ENCODE results near the gene PIK3AP1. TPM values are rescaled to one million over a fixed set of nuclear protein-coding genes. Genes with fewer than 3 reads are reported as not detected.
A peak's percentile ranks its signal among the peaks of the same experiment; 100 is the strongest.
"Not testable (repeated sequence)": the region's sequence is repeated elsewhere in the genome, so short reads cannot be mapped to it uniquely, and the experiment has no call there.

Gene PIK3AP1
- total and polyA plus RNA-seq, 10 of the 15 experiments (the other 5 are each of a cell fraction or from before 2014, with no cell fraction given), result 26.2 to 306 (median 119) TPM

DNA sequence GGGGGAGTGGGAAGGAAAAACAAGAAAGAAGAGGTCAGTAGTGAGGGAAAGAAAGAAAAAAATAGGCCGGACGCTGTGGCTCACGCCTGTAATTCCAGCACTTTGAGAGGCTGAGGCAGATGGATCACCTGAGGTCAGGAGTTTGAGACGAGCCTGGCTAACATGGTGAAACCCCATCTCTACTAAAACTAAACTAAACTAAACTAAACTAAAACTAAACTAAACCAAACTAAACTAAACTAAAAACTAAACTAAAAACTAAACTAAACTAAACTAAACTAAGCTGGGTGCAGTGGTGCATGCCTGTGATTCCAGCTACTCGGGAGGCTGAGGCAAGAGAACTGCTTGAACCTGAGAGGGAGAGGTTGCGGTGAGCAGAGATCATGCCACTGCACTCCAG lies 22.0 kb downstream of the PIK3AP1 start:
- H4K20me1 ChIP-seq (ENCODE audit: control insufficient read depth, insufficient read depth); DNase-seq (ENCODE audit: low read depth, low spot score); BruUV-seq (replicated peaks); H3K36me3 ChIP-seq (ENCODE audit: control insufficient read depth in 2 of 2, insufficient read depth in 2 of 2, low read length in 1 of 2); ATAC-seq; H3K9me3 ChIP-seq (replicated peaks; ENCODE audit: control insufficient read depth, insufficient read depth, low read length); in situ Hi-C loops (cut with MboI); H3K27me3 ChIP-seq (replicated peaks in 1 of 2; ENCODE audit: control insufficient read depth in 2 of 2, insufficient read depth in 2 of 2, low read length in 1 of 2); H2AFZ ChIP-seq (ENCODE audit: control insufficient read depth, low read depth, low read length); FAIRE-seq: not testable (repeated sequence)
- H3K79me2 ChIP-seq (ENCODE audit: control insufficient read depth, insufficient read depth, low read length), result peaks cover 95% of the 10 kb centered on the region
- peak overlapping the region; percentile 74 for H3K9ac ChIP-seq (ENCODE audit: control insufficient read depth, insufficient read depth, low read length)
- ChIA-PET RAD21 (ENCODE audit: unreplicated experiment) (interaction anchor here (0.9 to 11.6 kb wide), 11 partner anchors 11 to 206 kb away, joined by 3 to 176 read pairs (median 6); no protein-coding TSS in a partner anchor), SMC1A (ENCODE audit: uncharacterized antibody, unreplicated experiment) (interaction anchor here (1.0 to 11.6 kb wide), 20 partner anchors 10 to 131 kb away, joined by 3 to 233 read pairs (median 6); partner anchors contain the start of gene PIK3AP1), CTCF (interaction anchor here (1.1 to 11.7 kb wide), 8 partner anchors 10 to 54 kb away, joined by 3 to 133 read pairs (median 5); no protein-coding TSS in a partner anchor), POLR2A (interaction anchor here (0.6 to 9.2 kb wide), 9 partner anchors 10 to 55 kb away, joined by 5 to 138 read pairs (median 7); no protein-coding TSS in a partner anchor)
- TF ChIP-seq RUNX3 (IDR thresholded peaks at IDR 0.05; ENCODE audit: low read length), result 0 out of 2 replicates have a peak, but pooled peaks have one; percentile 5
- peak overlapping the region; percentile 73 for H3K4me3 ChIP-seq
- 3% methylated on average over 6 of the region's 6 CpGs for WGBS (ENCODE audit: insufficient coverage, insufficient replicate concordance, low lambda C conversion rate, missing lambda C conversion rate)
- peaks cover 37% of the 10 kb centered on the region for H3K4me1 ChIP-seq (ENCODE audit: control insufficient read depth, insufficient read depth, low read length)
- intact Hi-C loops (cut with micrococcal nuclease; ENCODE audit: unreplicated experiment), result loop anchor here (5.0 kb wide), 1 partner anchor 134 kb away; the partner anchor contains the start of gene LCOR
- peak overlapping the region; percentile 76 for H3K27ac ChIP-seq (ENCODE audit: control insufficient read depth, insufficient read depth)
- peak overlapping the region; percentile 86 for H3K4me2 ChIP-seq (ENCODE audit: control insufficient read depth, insufficient read depth)

DNA sequence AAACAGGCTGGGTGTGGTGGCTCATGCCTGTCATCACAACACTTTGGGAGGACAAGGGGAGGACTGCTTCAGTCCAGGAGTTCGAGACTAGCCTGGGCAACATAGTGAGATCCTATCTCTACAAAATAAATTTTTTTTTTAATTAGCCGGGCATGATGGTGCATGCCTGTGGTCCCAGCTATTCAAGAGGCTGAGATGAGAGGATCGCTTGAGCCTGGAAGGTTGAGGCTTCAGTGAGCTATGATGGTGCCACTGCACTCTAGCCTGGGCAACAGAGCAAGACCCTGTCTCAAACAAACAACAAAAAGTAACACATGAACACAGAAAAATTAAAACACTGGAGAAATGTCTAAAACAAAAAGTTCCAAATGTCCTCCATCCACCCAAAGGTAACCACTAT lies 22.9 kb downstream of the PIK3AP1 start:
- CTCF ChIA-PET, result interaction anchor here (1.1 to 11.7 kb wide), 14 partner anchors 9 to 404 kb away, joined by 3 to 133 read pairs (median 4); no protein-coding TSS in a partner anchor
- intact Hi-C loops (cut with micrococcal nuclease; ENCODE audit: unreplicated experiment), result loop anchor here (5.0 kb wide), 1 partner anchor 135 kb away; the partner anchor contains the start of gene LCOR
- SMC1A ChIA-PET (ENCODE audit: uncharacterized antibody, unreplicated experiment), result interaction anchor here (0.7 to 11.6 kb wide), 20 partner anchors 9 to 57 kb away, joined by 3 to 233 read pairs (median 8); partner anchors contain the start of gene PIK3AP1
- Histone ChIP-seq H3K27ac (ENCODE audit: control insufficient read depth, insufficient read depth) (peak overlapping the region; percentile 76), H3K36me3 (ENCODE audit: control insufficient read depth in 2 of 2, insufficient read depth in 2 of 2, low read length in 1 of 2) (no peaks in the 10 kb centered on the region), H3K4me2 (ENCODE audit: control insufficient read depth, insufficient read depth) (peak overlapping the region; percentile 86), H3K4me1 (ENCODE audit: control insufficient read depth, insufficient read depth, low read length) (peaks cover 34% of the 10 kb centered on the region), H4K20me1 (ENCODE audit: control insufficient read depth, insufficient read depth) (no peaks in the 10 kb centered on the region), H2AFZ (ENCODE audit: control insufficient read depth, low read depth, low read length) (no peak overlapping the region), H3K27me3 (replicated peaks in 1 of 2; ENCODE audit: control insufficient read depth in 2 of 2, insufficient read depth in 2 of 2, low read length in 1 of 2) (no peaks in the 10 kb centered on the region), H3K9ac (ENCODE audit: control insufficient read depth, insufficient read depth, low read length) (no peak overlapping the region), H3K79me2 (ENCODE audit: control insufficient read depth, insufficient read depth, low read length) (peaks cover 96% of the 10 kb centered on the region), H3K9me3 (replicated peaks; ENCODE audit: control insufficient read depth, insufficient read depth, low read length) (no peaks in the 10 kb centered on the region), H3K4me3 (peak overlapping the region; percentile 73; the same call in 1 of the 2 replicates)
- ATAC-seq, result no peak
- no peak for TF ChIP-seq POLR2AphosphoS2 (IDR thresholded peaks at IDR 0.05; ENCODE audit: low read depth, low read length)
- TF ChIP-seq LARP7 (IDR thresholded peaks at IDR 0.05), result 0 out of 2 replicates have a peak, but pooled peaks have one; percentile 1
- TF ChIP-seq, protein P1, sequence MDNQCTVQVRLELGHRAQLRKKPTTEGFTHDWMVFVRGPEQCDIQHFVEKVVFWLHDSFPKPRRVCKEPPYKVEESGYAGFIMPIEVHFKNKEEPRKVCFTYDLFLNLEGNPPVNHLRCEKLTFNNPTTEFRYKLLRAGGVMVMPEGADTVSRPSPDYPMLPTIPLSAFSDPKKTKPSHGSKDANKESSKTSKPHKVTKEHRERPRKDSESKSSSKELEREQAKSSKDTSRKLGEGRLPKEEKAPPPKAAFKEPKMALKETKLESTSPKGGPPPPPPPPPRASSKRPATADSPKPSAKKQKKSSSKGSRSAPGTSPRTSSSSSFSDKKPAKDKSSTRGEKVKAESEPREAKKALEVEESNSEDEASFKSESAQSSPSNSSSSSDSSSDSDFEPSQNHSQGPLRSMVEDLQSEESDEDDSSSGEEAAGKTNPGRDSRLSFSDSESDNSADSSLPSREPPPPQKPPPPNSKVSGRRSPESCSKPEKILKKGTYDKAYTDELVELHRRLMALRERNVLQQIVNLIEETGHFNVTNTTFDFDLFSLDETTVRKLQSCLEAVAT (IDR thresholded peaks at IDR 0.05), result peak; percentile 0; the same call in 1 of the 2 replicates
- TF ChIP-seq CHD1 (IDR thresholded peaks at IDR 0.05; ENCODE audit: low read depth, low read length), result 0 out of 2 replicates have a peak, but pooled peaks have one; percentile 46
- 0 out of 2 replicates have a peak, but pooled peaks have one; percentile 50 for TF ChIP-seq WRNIP1 (IDR thresholded peaks at IDR 0.05; ENCODE audit: borderline replicate concordance, low read depth, low read length)
- TF ChIP-seq NBN (IDR thresholded peaks at IDR 0.05), result no peak
- 0 out of 2 replicates have a peak, but pooled peaks have one; percentile 14 for TF ChIP-seq ZNF217 (IDR thresholded peaks at IDR 0.05)
- 3% methylated on average over 3 of the region's 3 CpGs for WGBS (ENCODE audit: insufficient coverage, insufficient replicate concordance, low lambda C conversion rate, missing lambda C conversion rate)
- in situ Hi-C loops (cut with MboI), result no loop called here
- no TSS peak for BruUV-seq (replicated peaks)
- POLR2A ChIA-PET, result interaction anchor here (1.0 to 9.2 kb wide), 10 partner anchors 8 to 52 kb away, joined by 3 to 138 read pairs (median 9); no protein-coding TSS in a partner anchor
- DNase-seq (ENCODE audit: low read depth, low spot score), result no peak
- FAIRE-seq, result no peak
- RAD21 ChIA-PET (ENCODE audit: unreplicated experiment), result interaction anchor here (0.9 to 11.6 kb wide), 15 partner anchors 8 to 57 kb away, joined by 3 to 176 read pairs (median 5); partner anchors contain the start of gene PIK3AP1

All from GM12878 (cell line).